GM18873 (cell line): ENCODE measurements around the gene KIF6.

Source experiments
- ATAC-seq: cut with Tn5 transposase; IDR thresholded peaks from one replicate; pipeline ENCODE4 v1.9.1; 2021; ENCODE audit warnings: mild to moderate bottlenecking, moderate library complexity, moderate number of reproducible peaks; ENCODE audit not compliant: unreplicated experiment, low FRiP score

KIF6 gene

DNA sequence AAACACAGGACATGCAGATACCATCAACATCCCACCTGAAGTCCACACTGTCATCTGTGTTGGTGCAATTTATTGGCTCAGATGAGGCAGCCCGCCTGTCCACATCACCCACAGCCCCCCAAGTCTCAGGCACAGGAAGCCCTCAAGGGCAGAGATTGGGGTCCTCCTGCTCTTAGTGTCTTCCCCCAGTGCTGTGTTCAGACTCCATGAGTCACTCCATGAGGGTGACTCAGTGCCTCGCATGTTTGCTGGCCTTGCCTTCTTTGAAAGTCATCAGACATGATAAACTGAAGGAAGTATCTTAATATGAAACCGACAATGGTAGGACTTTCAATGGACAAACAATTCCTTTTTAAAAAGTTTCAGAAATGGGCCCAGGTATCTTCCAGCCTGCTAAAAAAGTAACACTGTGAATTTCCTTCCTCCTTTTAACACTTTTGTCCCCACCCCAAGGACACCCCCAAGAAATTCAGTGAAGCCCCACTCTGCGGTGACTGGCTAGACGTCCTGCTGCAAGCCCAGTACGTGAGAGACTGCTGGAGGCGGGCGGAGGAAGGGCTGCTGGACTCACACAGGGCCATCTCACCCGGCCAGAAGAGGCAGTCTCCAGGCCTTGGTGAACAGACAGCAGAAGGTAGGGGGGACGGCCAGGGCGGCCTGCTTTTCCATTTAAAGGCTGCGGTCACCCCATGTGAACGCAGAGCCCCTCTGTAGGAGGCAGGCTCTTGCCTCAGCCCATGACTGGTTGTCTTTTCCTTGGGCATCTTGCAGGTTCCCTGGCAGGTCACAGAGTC, 359.7 kb downstream of the KIF6 start:
- no peak for ATAC-seq

DNA sequence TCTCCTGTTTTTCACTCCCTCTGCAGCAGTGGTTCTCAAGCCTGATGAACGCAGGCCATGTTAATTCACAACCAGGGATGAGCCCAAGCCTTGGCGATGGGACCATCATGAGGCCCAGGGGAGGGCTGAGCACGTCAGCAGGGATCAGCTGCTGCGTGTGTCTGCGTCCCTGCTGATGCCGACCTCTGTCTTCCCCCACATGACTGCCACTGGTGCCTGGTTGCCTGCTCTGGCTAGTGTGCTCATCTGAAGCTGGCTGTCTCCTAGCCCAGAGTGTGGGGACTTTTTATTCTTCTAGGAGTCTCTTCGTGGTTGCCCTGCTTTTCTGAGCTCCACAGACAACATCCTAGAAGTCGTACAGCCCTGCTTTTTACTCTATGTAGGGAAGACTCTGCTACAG, 361.9 kb downstream of the KIF6 start:
- no peak for ATAC-seq

DNA sequence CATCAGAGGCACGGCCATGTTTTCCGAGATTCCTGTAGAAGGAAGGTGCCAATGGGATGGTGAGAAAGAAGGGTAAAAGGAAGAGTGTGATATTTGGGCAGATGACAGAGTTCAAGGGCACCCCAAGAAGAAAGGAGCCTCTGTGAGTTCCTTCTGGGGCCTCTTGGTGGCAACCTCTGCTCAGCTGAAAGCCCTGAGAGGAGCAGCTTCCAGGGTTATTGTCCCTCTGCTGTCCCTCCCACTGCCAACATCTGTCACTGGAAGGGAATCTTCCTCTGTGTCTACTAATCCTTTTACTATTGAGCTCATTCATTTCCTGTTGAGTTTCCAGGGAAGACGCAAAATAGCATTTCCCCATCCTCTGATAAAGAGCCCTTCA, 362.7 kb downstream of the KIF6 start:
- ATAC-seq, result no peak

GRCh38 chr6:39361657-39362486, 363.3 kb downstream of the KIF6 start:
- ATAC-seq, result no peak

DNA sequence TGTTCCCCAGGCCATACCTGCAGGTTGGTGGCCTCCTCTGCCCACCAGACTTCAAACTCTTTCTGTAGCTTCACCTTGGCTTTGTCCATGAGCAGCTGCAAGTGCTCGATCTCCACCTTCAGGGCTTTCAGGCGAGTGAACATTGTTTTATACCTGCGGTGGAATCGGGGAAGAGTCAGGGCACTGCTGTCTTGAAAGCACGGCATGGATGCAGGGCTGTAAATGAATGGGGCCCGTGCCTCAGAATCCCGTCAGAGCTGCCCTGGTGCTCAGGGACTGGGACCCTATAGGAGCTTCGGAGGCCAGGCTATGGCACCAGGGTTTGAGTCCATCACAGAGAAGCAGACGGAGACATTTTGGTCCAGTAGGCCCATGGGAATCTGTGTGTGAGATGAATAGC, 364.8 kb downstream of the KIF6 start:
- no peak for ATAC-seq

DNA sequence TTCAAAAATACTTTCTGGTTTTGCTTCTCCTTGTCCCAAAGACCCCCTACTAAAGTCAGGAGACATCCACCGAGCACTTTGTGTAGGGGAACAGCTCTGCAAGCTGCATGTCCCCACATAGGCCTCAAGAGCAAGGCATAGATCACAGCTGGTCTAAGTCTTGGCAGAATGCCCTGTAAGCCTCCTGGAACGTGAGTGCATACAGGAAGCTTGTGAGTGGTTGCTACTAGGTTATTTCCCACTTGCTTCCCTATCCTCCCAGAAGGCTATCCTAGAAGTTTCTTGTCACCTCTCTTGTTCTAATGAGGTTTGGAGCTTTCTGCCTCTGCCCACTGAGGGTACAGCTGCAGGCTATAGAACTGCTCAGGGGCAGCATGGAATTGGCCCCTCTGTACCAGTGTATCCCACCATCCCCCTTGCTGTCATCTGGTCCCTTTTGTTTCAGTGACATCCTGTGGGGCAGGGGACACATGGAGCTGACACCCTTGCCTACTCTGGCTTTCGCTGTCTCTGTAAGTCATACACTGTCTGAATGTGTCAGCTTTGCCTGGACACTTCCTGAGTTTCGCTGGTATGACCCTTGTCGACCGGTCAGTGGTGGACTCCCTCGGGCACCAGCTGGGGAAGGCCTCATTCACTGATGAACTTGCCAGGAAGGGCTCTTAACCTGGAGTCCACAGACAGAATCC, 367.1 kb downstream of the KIF6 start:
- no peak for ATAC-seq

GRCh38 chr6:39353698-39354315, 371.4 kb downstream of the KIF6 start:
- ATAC-seq, result no peak

- ATAC-seq, result no peak
Measured at GRCh38 chr6:39350723-39351505, 374.3 kb downstream of the KIF6 start.

- ATAC-seq, result no peak
Measured at GRCh38 chr6:39348740-39349139, 376.5 kb downstream of the KIF6 start.

DNA sequence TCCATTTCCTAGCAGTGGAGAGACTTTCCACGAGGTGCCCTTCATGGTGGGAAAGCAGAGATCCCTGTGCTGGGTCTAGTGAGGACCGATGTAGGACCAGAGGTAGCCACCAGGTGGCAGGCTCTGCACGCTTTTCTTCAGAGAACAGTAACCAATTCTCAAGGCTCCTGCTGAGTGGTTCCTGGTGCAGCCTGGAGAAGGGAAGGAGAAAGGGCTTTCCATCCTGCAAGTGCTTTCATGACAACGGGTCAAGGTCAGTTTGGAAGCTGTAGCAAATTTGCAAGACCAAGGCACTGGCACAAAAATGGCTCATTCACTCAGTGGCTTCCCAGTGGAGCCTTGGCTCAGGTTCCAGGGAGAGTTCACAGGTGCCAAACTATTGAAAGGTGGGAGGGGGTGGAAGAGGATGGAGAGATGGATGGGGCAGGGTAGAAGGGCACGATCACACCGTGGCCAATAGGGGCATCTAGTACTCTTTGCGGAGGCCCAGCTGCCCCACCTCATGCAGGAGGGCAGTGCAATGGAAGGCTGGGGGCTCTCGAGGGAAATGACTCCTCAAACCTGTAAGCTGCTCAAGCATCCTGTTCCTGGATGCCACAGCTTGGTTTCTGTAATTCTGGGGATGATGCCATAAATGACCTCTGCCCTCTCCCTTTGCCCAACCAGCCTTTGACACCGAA, 377.2 kb downstream of the KIF6 start:
- ATAC-seq, result no peak

DNA sequence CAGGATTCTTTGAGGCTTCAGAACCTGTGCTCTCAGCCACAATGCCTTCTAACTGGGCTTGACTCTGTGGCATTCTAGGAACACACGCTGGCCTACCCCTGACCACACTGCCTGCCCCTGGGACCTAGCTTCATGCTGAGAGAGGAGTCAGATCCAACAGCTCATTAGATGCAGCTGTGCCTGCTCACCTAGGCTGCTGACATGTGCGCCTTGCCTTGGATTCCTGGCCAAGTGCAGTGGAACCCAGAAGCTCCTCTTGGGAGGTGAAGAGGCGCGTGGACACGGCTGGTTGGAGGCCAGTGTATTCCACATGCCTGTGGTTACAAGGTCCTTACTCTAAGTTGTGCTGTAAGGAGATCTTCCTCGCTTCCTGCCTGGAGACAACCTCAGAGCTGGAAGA, 378.0 kb downstream of the KIF6 start:
- ATAC-seq, result no peak

GRCh38 chr6:39344821-39345280, 380.4 kb downstream of the KIF6 start:
- ATAC-seq, result no peak

GRCh38 chr6:39343396-39343870, 381.8 kb downstream of the KIF6 start:
- ATAC-seq, result no peak

DNA sequence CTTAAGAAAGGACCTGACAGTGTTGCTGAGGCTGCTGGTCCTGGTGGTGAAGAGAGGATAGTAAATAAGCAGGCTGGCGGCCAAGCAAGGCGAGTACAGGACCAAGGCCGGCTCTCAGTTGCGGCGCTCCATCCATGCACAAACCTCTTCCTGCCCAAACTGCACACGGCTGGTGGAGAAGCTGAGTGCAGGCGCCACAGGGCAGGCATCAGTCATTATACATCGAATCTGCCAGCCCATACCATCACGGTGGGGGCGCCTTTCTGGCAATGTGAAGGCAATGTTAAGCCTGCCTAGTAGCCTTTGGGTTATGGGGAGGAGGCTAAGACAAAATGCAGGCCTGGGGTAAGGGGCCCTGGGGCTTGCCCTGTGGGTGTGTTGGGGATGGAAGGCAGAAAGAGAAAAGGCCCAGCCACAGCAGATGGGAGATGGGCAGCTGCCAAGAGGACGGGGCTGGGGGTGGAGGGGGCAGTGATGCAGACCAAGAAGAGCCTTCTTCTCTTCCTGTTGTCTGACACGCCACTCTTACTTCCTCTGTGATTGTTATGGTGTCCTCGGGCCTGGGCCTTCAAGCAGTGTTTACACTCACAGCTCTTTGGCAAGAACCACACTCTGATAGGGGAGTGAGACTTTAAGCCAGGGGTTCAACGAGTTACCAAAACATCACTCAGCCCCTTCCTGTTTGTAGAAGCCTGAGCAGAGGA, 382.4 kb downstream of the KIF6 start:
- no peak for ATAC-seq

DNA sequence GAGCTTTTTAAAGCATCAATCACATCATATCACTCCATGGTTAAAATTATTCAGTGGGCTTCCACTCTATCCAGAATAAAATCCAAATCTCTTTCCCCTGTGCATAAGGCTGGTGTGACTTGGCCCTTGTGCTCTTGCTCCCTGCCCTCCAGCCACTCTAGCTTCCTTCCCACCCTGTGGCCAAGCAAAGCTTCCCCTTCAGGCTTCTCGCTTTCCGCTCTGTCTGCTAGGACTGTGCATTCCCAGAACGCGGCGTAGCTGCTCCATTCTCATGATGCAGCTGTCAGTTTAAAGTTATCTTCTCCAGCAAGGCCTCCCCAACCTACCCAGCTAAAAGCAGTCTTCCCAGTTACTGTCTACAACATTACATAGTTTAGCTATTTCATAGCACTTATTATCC, 383.3 kb downstream of the KIF6 start:
- no peak for ATAC-seq

- ATAC-seq, result no peak
Measured at GRCh38 chr6:39341352-39341751, 383.9 kb downstream of the KIF6 start.

DNA sequence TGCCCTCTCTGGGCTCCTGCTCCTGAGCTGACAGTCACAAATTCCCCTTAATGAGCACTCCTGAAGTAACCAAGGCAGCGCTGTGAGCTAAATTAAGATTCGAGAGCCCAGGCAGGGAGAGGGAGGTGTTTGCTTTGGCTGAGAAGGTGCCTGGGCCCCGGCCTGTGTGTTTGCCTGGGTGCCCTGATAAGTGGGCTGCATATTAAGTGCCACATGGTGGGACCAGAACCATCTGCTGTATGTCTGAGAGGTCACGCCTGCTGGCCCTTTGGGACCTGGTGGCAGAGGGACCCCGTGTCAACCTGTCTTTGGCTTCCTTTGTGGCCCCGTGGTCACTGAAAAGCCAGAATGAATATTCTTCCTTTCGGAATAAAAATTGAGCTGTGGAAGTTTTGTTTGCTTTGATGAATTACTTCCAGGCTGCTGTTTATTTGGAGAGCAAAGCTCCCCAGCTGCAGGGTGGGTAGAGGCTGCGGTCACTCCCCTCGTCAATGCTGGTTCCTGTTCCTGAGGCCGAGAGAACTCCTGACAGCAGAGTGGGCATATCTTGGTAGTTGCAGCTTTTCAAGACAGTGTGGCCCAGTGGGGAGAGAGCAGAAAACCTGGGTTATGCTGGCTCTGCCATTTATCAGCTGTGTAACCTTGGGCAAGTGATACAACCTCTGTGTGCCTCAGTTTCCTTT, 385.2 kb downstream of the KIF6 start:
- ATAC-seq, result no peak
